ENCODE measurements around the gene BCL6.

The BCL6 gene

GRCh38 chr3:187750006-187750512 lies 4.8 kb upstream of the BCL6 start:
- Histone ChIP-seq H3K27me3 (ENCODE audit: control insufficient read depth, low read length) (no peaks in the 10 kb centered on the region), H3K4me1 (ENCODE audit: control insufficient read depth, low read length) (peaks cover 52% of the 10 kb centered on the region), H3K4me2 (ENCODE audit: low read length) (peak overlapping the region; percentile 93), H3K79me2 (ENCODE audit: control insufficient read depth, low read length) (peaks cover 33% of the 10 kb centered on the region), H3K9me2 (replicated peaks; ENCODE audit: control insufficient read depth, low read length) (no peaks in the 10 kb centered on the region), H3K9me3 (ENCODE audit: control insufficient read depth, insufficient read depth, low read length) (no peaks in the 10 kb centered on the region), H4K20me1 (ENCODE audit: control insufficient read depth, insufficient read depth, low read depth, low read length) (no peaks in the 10 kb centered on the region), H3F3A (ENCODE audit: control insufficient read depth, insufficient read depth) (peaks cover 36% of the 10 kb centered on the region), H3K27ac (ENCODE audit: low read depth, low read length) (peak overlapping the region; percentile 89), H3K4me3 (ENCODE audit: low read length) (peak overlapping the region; percentile 80), H3K36me3 (ENCODE audit: control insufficient read depth, low read length) (peaks cover 4% of the 10 kb centered on the region; the same call in 1 of the 2 replicates)
- no peak for TF ChIP-seq EZH2phosphoT487 (IDR thresholded peaks at IDR 0.05; ENCODE audit: borderline replicate concordance, low read length)
- TF ChIP-seq, protein P1, sequence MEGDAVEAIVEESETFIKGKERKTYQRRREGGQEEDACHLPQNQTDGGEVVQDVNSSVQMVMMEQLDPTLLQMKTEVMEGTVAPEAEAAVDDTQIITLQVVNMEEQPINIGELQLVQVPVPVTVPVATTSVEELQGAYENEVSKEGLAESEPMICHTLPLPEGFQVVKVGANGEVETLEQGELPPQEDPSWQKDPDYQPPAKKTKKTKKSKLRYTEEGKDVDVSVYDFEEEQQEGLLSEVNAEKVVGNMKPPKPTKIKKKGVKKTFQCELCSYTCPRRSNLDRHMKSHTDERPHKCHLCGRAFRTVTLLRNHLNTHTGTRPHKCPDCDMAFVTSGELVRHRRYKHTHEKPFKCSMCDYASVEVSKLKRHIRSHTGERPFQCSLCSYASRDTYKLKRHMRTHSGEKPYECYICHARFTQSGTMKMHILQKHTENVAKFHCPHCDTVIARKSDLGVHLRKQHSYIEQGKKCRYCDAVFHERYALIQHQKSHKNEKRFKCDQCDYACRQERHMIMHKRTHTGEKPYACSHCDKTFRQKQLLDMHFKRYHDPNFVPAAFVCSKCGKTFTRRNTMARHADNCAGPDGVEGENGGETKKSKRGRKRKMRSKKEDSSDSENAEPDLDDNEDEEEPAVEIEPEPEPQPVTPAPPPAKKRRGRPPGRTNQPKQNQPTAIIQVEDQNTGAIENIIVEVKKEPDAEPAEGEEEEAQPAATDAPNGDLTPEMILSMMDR (IDR thresholded peaks at IDR 0.05; ENCODE audit: low read depth, low read length, poor library complexity, severe bottlenecking), result no peak

DNA sequence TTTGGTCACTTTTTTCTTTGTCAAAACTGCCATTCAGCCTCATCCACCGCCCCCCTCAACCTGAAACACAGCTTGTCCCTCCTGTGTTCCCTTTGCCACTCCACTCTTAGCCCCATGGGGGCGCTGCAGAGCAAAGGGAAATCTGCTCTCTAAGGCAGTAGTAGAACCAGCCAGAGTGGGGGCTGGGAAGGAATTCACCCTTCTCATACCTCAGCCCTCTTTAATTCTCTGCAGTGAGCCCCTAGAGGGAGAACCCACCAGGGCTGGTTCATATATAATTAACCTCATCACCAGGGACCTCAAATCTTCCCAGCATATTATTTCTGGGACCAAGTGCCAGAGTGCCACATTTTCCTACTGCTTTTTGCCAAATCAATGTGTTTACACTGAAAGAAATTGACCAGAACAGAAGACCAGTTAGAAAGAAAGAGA lies 2.8 kb upstream of the BCL6 start:
- Histone ChIP-seq H4K20me1 (ENCODE audit: control insufficient read depth, insufficient read depth, low read depth, low read length) (no peaks in the 10 kb centered on the region), H3K4me1 (ENCODE audit: control insufficient read depth, low read length) (peaks cover 52% of the 10 kb centered on the region), H3K4me2 (ENCODE audit: low read length) (peak overlapping the region; percentile 93), H3K9me2 (replicated peaks; ENCODE audit: control insufficient read depth, low read length) (no peaks in the 10 kb centered on the region), H3K4me3 (ENCODE audit: low read length) (peak overlapping the region; percentile 80), H3K27ac (ENCODE audit: low read depth, low read length) (peak overlapping the region; percentile 89), H3K9me3 (ENCODE audit: control insufficient read depth, insufficient read depth, low read length) (no peaks in the 10 kb centered on the region), H3K36me3 (ENCODE audit: control insufficient read depth, low read length) (peaks cover 23% of the 10 kb centered on the region), H3F3A (ENCODE audit: control insufficient read depth, insufficient read depth) (peaks cover 48% of the 10 kb centered on the region), H3K79me2 (ENCODE audit: control insufficient read depth, low read length) (peaks cover 53% of the 10 kb centered on the region), H3K27me3 (ENCODE audit: control insufficient read depth, low read length) (no peaks in the 10 kb centered on the region)
- TF ChIP-seq, protein P1 (IDR thresholded peaks at IDR 0.05; ENCODE audit: low read depth, low read length, poor library complexity, severe bottlenecking), result peak; percentile 97
- no peak for TF ChIP-seq EZH2phosphoT487 (IDR thresholded peaks at IDR 0.05; ENCODE audit: borderline replicate concordance, low read length)

- H3K4me2 ChIP-seq (ENCODE audit: low read length), result peak overlapping the region; percentile 93
- peaks cover 52% of the 10 kb centered on the region for H3K4me1 ChIP-seq (ENCODE audit: control insufficient read depth, low read length)
- H3K27ac ChIP-seq (ENCODE audit: low read depth, low read length), result peak overlapping the region; percentile 89
- no peaks in the 10 kb centered on the region for H3K9me2 ChIP-seq (replicated peaks; ENCODE audit: control insufficient read depth, low read length)
- H3K79me2 ChIP-seq (ENCODE audit: control insufficient read depth, low read length), result peaks cover 59% of the 10 kb centered on the region
- no peaks in the 10 kb centered on the region for H3K9me3 ChIP-seq (ENCODE audit: control insufficient read depth, insufficient read depth, low read length)
- H3F3A ChIP-seq (ENCODE audit: control insufficient read depth, insufficient read depth), result peaks cover 53% of the 10 kb centered on the region
- H3K4me3 ChIP-seq (ENCODE audit: low read length), result peak overlapping the region; percentile 80
- no peak for TF ChIP-seq EZH2phosphoT487 (IDR thresholded peaks at IDR 0.05; ENCODE audit: borderline replicate concordance, low read length)
- TF ChIP-seq, protein P1 (IDR thresholded peaks at IDR 0.05; ENCODE audit: low read depth, low read length, poor library complexity, severe bottlenecking), result no peak
- H3K27me3 ChIP-seq (ENCODE audit: control insufficient read depth, low read length), result no peaks in the 10 kb centered on the region
- H3K36me3 ChIP-seq (ENCODE audit: control insufficient read depth, low read length), result peaks cover 29% of the 10 kb centered on the region
- H4K20me1 ChIP-seq (ENCODE audit: control insufficient read depth, insufficient read depth, low read depth, low read length), result no peaks in the 10 kb centered on the region
Measured at GRCh38 chr3:187747506-187747905, 2.2 kb upstream of the BCL6 start.
